ENCODE results near the gene KCNJ14.

The KCNJ14 gene

GRCh38 chr19:48500830-48501493, 45.6 kb downstream of the KCNJ14 start:
- H3K4me1 ChIP-seq (ENCODE audit: insufficient read depth, low read length): 0 out of 2 replicates have a peak, but pooled peaks cover 3% of the 10 kb centered on the region
- 45% methylated on average over 32 of the region's 32 CpGs for WGBS
- peak overlapping the region; percentile 72; the same call in 1 of the 2 replicates for H3K27ac ChIP-seq (ENCODE audit: low read depth, low read length)
- no peaks in the 10 kb centered on the region for H3K9me3 ChIP-seq (ENCODE audit: insufficient read depth, low read depth, low read length)
- H3K4me3 ChIP-seq (ENCODE audit: low read length): peak overlapping the region; percentile 55
- peak overlapping the region; percentile 22; the same call in 1 of the 2 replicates for H3K9ac ChIP-seq (ENCODE audit: low read depth, low read length)
- no peaks in the 10 kb centered on the region for H3K36me3 ChIP-seq (ENCODE audit: insufficient read depth, low read length)
- no peaks in the 10 kb centered on the region for H3K27me3 ChIP-seq (ENCODE audit: insufficient read depth, low read length)

GRCh38 chr19:48501494-48502349, 46.3 kb downstream of the KCNJ14 start:
- Histone ChIP-seq H3K27me3 (ENCODE audit: insufficient read depth, low read length) (no peaks in the 10 kb centered on the region), H3K27ac (ENCODE audit: low read depth, low read length) (peak overlapping the region; percentile 72; the same call in 1 of the 2 replicates), H3K9ac (ENCODE audit: low read depth, low read length) (peak overlapping the region; percentile 22; the same call in 1 of the 2 replicates), H3K4me1 (ENCODE audit: insufficient read depth, low read length) (0 out of 2 replicates have a peak, but pooled peaks cover 3% of the 10 kb centered on the region), H3K4me3 (ENCODE audit: low read length) (peak overlapping the region; percentile 58), H3K9me3 (ENCODE audit: insufficient read depth, low read depth, low read length) (no peaks in the 10 kb centered on the region), H3K36me3 (ENCODE audit: insufficient read depth, low read length) (no peaks in the 10 kb centered on the region)
- under 1% methylated on average over 20 of the region's 20 CpGs for WGBS

GRCh38 chr19:48502350-48503018, 47.1 kb downstream of the KCNJ14 start:
- WGBS: 23% methylated on average over 25 of the region's 27 CpGs
- Histone ChIP-seq H3K4me3 (ENCODE audit: low read length) (peak overlapping the region; percentile 58), H3K27ac (ENCODE audit: low read depth, low read length) (peak overlapping the region; percentile 61; the same call in 1 of the 2 replicates), H3K27me3 (ENCODE audit: insufficient read depth, low read length) (no peaks in the 10 kb centered on the region), H3K9ac (ENCODE audit: low read depth, low read length) (peak overlapping the region; percentile 43; the same call in 1 of the 2 replicates), H3K36me3 (ENCODE audit: insufficient read depth, low read length) (no peaks in the 10 kb centered on the region), H3K4me1 (ENCODE audit: insufficient read depth, low read length) (0 out of 2 replicates have a peak, but pooled peaks cover 3% of the 10 kb centered on the region), H3K9me3 (ENCODE audit: insufficient read depth, low read depth, low read length) (no peaks in the 10 kb centered on the region)

GRCh38 chr19:48506138-48506733, 50.9 kb downstream of the KCNJ14 start:
- Histone ChIP-seq H3K4me1 (ENCODE audit: insufficient read depth, low read length) (0 out of 2 replicates have a peak, but pooled peaks cover 3% of the 10 kb centered on the region), H3K9me3 (ENCODE audit: insufficient read depth, low read depth, low read length) (no peaks in the 10 kb centered on the region), H3K27me3 (ENCODE audit: insufficient read depth, low read length) (peaks cover 3% of the 10 kb centered on the region; the same call in 1 of the 2 replicates), H3K36me3 (ENCODE audit: insufficient read depth, low read length) (no peaks in the 10 kb centered on the region), H3K27ac (ENCODE audit: low read depth, low read length) (no peak overlapping the region), H3K9ac (ENCODE audit: low read depth, low read length) (no peak overlapping the region), H3K4me3 (ENCODE audit: low read length) (no peak overlapping the region)
- 97% methylated on average over 5 of the region's 5 CpGs for WGBS

GRCh38 chr19:48507911-48508439, 52.6 kb downstream of the KCNJ14 start:
- H3K27me3 ChIP-seq (ENCODE audit: insufficient read depth, low read length): peaks cover 15% of the 10 kb centered on the region
- WGBS: 91% methylated on average over 7 of the region's 7 CpGs
- H3K4me1 ChIP-seq (ENCODE audit: insufficient read depth, low read length): no peaks in the 10 kb centered on the region
- H3K36me3 ChIP-seq (ENCODE audit: insufficient read depth, low read length): no peaks in the 10 kb centered on the region
- no peak overlapping the region for H3K27ac ChIP-seq (ENCODE audit: low read depth, low read length)
- H3K9me3 ChIP-seq (ENCODE audit: insufficient read depth, low read depth, low read length): no peaks in the 10 kb centered on the region
- no peak overlapping the region for H3K4me3 ChIP-seq (ENCODE audit: low read length)
- H3K9ac ChIP-seq (ENCODE audit: low read depth, low read length): no peak overlapping the region

- Histone ChIP-seq H3K9me3 (ENCODE audit: insufficient read depth, low read depth, low read length) (no peaks in the 10 kb centered on the region), H3K36me3 (ENCODE audit: insufficient read depth, low read length) (no peaks in the 10 kb centered on the region), H3K4me1 (ENCODE audit: insufficient read depth, low read length) (no peaks in the 10 kb centered on the region), H3K9ac (ENCODE audit: low read depth, low read length) (no peak overlapping the region), H3K27me3 (ENCODE audit: insufficient read depth, low read length) (peaks cover 18% of the 10 kb centered on the region), H3K27ac (ENCODE audit: low read depth, low read length) (no peak overlapping the region), H3K4me3 (ENCODE audit: low read length) (no peak overlapping the region)
- WGBS: 93% methylated on average over 30 of the region's 32 CpGs
These were observed 53.5 kb downstream of the KCNJ14 start for GRCh38 chr19:48508729-48509411.

GRCh38 chr19:48509467-48510194, 54.3 kb downstream of the KCNJ14 start:
- WGBS: 80% methylated on average over 12 of the region's 12 CpGs
- Histone ChIP-seq H3K4me3 (ENCODE audit: low read length) (peak overlapping the region; percentile 58), H3K9ac (ENCODE audit: low read depth, low read length) (no peak overlapping the region)

GRCh38 chr19:48510421-48511268, 55.3 kb downstream of the KCNJ14 start:
- Histone ChIP-seq H3K4me3 (ENCODE audit: low read length) (peak overlapping the region; percentile 58), H3K9ac (ENCODE audit: low read depth, low read length) (no peak overlapping the region)
- 17% methylated on average over 22 of the region's 24 CpGs for WGBS

More at GRCh38 chr19:48509467-48510194, 54.3 kb downstream of the KCNJ14 start:
- H3K9me3 ChIP-seq (ENCODE audit: insufficient read depth, low read depth, low read length): no peaks in the 10 kb centered on the region
- peaks cover 18% of the 10 kb centered on the region for H3K27me3 ChIP-seq (ENCODE audit: insufficient read depth, low read length)
- H3K4me1 ChIP-seq (ENCODE audit: insufficient read depth, low read length): no peaks in the 10 kb centered on the region; the same call in 1 of the 2 replicates
- H3K36me3 ChIP-seq (ENCODE audit: insufficient read depth, low read length): no peaks in the 10 kb centered on the region
- H3K27ac ChIP-seq (ENCODE audit: low read depth, low read length): no peak overlapping the region

GRCh38 chr19:48511321-48511731, 56.0 kb downstream of the KCNJ14 start:
- Histone ChIP-seq H3K9me3 (ENCODE audit: insufficient read depth, low read depth, low read length) (no peaks in the 10 kb centered on the region), H3K27ac (ENCODE audit: low read depth, low read length) (no peak overlapping the region), H3K27me3 (ENCODE audit: insufficient read depth, low read length) (peaks cover 18% of the 10 kb centered on the region), H3K4me3 (ENCODE audit: low read length) (peak overlapping the region; percentile 58), H3K36me3 (ENCODE audit: insufficient read depth, low read length) (no peaks in the 10 kb centered on the region), H3K4me1 (ENCODE audit: insufficient read depth, low read length) (no peaks in the 10 kb centered on the region; the same call in 1 of the 2 replicates), H3K9ac (ENCODE audit: low read depth, low read length) (no peak overlapping the region)
- 3% methylated on average over 31 of the region's 32 CpGs for WGBS

More at GRCh38 chr19:48510421-48511268, 55.3 kb downstream of the KCNJ14 start:
- H3K36me3 ChIP-seq (ENCODE audit: insufficient read depth, low read length): no peaks in the 10 kb centered on the region
- no peak overlapping the region for H3K27ac ChIP-seq (ENCODE audit: low read depth, low read length)
- H3K4me1 ChIP-seq (ENCODE audit: insufficient read depth, low read length): no peaks in the 10 kb centered on the region; the same call in 1 of the 2 replicates
- no peaks in the 10 kb centered on the region for H3K9me3 ChIP-seq (ENCODE audit: insufficient read depth, low read depth, low read length)
- peaks cover 18% of the 10 kb centered on the region for H3K27me3 ChIP-seq (ENCODE audit: insufficient read depth, low read length)

Measured in HUES64 (cell line).